Measurements from ENCODE around the gene TMEM63C.
"Not testable (repeated sequence)": the region's sequence is repeated elsewhere in the genome, so short reads cannot be mapped to it uniquely, and the experiment has no call there.

TMEM63C gene

DNA sequence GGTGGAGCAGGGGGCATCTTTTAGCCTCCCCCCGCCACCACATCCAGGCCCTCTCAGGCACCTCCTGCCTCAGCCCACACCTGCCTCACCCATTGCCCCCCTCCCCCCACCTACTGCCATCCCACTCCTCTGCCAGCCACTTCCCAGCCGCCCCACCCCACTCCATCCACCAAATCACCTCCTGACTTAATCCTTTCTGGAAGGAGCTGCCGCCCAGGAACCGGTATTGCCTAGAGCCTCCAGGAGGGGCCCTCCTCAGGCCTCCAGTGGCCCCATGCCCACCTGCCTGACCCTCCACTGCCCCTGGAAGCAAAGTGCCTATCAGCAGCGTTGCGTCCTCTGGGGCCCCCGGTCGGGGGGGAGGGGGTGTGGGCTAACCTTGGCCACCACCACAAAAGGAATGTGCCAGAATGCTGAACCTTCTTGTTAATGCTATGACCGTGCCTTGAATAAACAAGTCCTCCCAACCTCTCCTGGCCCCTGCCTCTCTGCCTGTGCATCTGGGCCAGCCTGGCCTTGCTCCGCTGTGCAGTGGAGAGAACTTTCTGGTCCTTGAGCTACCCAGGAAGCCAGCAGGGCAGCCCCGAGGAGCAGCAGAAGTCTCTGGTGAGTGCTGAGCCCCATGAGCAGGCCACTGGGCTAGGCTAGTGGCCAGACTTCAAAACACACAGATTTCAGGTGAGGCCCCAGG is 77.6 kb downstream of the TMEM63C start:
- no peak for DNase-seq

DNA sequence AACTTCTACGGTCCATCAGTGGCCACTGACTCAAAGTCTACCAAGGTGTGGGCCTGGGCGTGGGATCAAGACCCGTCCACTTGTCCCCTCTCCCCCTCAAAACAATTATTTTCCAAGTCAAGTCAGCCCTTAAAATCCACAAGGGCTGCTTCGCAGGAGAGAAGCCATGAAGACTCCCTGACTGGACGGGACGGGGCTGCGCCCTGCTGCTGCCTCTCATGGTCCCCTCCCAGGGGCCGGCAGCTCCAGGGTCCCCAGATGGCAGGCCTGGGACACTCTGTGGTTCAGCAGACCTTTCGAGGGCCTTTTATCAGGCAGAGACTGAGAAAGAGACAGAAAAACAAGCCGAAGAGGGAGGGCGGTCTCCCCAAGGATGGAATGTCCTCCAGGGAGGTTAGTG is 78.6 kb downstream of the TMEM63C start:
- no peak for DNase-seq

DNA sequence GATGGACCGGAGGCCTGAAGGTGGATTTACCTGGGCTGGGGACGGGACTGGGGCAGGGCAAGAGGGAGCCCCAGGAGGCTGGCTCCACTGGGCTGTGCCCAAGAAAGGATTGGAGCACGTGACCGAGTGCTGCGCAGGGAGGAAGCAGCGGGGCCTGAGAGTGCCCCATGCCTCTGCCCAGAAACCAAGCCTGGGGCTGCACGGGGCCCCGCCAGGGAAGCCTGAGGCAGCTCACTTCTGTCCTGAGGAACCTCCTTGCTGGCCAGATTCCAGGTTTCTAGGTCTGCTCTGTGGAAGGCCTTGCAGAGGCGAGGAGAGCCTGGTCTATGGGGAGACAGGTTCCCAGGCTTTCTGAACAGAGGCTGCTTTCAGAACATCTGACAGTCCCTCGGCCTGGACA is 79.0 kb downstream of the TMEM63C start:
- no peak for DNase-seq

DNA sequence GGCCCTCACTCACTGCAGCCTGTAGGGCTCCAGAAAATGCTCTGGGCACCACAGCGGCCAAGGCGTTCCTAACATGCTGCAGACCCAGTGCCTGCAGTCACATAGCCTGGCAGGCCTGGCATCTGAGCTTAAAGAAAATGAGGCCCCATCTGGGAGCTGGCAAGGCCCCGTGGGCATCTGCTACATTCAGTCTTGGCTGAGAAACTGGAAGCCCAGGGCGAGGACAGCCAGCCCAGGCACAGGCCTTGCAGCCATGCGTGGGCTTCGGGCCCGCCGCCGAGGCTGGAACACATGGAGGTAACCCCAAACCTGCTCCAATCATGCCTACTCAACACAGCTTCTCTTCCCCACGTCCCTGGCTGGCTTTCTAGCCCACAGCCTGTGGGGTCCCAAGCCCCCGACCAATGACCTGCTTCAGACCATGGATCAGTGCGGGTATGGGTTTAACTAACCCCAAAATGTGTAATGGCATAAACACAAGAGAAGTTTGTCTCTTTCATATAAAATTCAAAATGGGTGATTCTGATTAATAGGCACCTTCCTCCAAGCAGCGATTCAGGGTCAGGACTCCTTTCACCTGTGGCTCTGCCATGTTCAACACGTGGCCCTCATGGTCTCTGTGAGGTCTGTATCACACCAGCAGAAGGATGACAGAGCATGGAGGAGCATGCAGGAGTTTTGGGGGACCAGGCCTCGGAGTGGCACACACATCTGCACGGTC is 83.0 kb downstream of the TMEM63C start:
- no peak for DNase-seq

DNA sequence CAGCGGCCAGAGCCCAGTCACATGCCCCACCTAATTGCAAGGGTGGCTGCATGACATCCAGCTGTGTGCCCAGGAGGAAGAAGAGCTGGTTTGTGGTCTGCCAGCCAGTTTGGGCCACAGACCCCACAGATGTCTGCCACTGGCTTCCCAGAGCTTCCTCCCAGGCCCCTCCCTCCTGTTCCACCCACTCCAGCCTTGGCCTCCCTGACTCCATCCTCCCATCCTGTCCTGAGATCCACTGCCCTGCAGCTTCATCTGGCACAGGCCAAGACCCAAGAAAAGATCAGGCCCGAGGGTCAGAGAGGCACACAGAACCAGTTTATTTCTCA is 83.6 kb downstream of the TMEM63C start:
- DNase-seq = no peak

DNA sequence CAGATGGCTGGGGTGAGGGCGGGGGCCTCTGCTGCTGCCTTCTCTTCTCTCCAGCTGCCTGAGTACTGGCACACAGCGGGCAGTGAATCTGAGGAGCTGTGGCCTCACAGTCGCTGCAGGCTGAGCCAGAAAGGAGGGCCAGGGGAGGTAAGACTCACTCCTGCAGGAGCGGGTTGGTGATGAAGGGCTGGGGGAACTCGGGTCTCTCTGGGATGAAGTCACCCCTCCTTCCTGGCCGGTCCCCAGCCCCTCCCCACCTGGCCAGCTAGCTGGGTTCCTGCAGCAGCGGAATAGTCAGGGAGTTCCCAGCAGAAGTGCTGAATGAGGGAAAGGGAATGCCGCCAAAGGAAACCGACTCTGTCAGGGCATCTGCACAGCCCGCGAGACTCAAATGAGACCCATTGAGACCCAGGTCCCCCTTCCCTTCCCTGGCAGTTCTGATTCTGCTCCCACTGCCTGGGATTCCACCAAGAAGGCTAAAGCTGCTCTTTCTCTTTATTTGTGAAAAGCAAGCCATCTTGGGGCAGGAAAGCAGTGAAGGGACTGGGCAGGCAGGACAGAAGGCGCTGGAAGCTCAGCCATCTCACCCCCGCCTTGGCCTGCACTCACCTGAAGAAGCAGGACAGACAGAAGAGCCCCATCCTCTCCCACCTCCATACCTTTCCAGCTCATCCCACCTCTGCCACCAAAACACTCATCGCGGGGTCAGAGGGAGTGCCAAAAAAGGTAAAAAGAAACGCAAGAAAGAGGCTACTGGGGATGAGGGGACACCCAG is 84.2 kb downstream of the TMEM63C start:
- no peak for DNase-seq

DNA sequence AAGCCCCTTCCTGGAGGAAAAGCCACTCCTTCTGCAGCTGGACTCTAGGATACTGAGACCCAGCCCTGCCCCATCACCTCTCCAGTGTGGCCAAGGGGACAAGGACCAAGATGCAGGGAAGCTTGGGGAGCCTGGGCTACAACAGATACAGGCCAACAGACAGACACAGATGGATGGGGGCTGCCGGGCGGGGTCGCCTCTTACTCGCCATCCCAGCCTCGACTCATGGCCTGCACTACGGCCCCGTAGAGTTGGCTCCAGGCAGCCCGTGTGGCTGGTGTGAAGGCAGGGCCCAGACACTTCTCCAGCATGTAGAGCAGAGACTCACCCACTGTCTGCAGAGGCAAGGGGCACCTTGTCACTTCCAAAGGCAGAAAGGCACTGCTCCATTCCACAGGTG is 84.7 kb downstream of the TMEM63C start:
- DNase-seq = no peak

DNA sequence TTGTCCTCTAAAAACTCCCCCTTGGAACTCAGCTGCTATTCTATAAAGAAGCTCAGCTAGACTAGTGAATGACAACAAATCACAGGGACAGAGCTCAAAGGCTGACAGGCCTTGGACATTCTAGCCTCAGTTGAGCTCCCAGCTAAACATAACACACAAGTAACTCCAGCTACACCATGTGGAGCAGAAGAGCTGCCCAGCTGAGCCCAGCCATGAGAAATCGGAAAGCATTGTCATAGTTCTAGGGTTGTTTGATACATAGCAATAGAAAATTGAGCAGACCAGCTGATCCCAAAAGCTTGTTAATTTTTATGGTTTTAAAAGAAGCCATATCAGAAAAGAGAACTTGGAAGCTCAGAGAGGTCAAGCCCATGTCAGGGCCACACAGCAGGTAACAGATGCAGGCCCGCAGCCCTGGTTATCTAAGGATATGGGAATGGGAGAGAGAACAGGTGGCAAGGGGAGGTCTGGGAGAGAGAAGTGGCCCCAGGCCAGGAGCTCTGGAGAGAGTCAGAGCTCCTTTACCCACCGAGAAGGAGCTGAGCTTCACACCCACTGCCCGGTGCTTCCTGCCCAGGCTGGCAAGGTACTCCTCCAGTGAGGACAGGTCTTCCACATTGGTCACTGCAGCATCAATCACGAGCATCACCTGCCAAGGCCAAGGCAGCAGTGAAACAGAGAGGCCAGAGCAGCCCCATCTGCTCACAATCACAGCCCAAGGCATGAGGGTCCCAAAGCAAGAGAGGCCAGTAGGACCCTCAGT is 86.5 kb downstream of the TMEM63C start:
- no peak for DNase-seq

DNA sequence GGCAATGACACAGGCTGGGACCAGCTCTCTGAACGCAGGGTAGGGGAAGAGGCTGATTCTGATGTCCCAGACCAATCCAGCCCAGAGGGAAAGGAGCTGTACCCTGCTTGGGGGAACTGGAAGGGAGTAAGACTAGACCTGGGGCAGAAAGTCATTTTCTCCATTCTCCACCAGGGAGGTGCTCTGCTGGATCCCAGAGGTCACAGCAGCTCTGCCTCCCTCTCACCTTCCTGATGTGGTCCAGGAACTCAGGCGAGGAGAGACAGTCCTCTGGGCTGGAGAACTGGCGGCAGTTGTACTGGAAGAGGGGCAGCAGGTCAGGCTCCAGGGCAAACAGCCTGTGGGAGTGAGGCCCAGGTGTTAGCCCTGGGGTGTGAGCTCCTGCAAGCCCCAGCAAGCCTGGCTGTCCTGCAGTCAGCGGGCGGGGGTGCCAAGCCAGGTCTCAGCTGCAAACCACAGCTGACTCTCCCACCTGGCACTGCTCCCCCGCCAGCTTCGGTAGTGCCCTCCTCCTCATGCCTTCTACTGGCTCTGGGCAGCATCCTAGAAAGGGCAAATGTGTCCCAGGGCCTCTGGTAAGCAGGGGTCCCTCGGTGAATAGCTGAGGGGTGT is 87.5 kb downstream of the TMEM63C start:
- DNase-seq = no peak

DNA sequence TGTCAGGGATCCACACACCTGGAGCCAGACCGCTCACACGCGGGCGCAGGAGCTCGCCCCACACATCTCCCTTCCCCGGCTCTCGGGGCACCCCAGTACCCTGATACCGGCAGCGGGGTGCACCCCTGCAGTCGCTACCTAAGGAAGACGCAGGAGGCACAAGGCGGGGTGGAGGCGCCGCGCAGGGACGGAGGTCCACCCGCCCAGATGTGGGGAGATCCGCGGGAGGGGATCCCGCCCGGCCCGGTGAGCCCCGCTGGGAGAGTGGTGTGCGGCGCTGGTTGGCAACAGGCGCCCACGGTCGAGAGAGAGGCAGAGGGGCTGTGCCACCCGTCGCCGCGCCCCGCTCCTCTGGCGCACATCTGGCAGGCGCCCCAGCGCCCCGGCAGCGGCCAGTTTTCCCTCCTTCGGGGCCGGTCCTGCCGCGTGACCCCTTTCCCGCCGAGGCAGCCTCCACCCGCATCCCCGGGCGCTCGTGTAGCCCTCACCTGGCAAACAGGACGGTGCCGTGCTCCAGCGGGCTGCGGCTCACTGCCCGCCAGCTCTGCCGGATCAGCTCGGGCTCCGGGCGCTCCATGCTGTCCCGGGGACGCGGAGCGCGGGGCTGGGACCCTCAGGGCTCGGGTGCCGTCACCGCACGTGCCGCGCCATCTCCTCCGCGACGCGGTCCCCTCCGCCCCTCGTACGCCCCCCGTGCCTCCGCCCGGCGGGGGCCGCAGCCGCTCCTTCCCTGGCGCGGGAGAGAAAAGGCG is 88.9 kb downstream of the TMEM63C start:
- DNase-seq = no peak

DNA sequence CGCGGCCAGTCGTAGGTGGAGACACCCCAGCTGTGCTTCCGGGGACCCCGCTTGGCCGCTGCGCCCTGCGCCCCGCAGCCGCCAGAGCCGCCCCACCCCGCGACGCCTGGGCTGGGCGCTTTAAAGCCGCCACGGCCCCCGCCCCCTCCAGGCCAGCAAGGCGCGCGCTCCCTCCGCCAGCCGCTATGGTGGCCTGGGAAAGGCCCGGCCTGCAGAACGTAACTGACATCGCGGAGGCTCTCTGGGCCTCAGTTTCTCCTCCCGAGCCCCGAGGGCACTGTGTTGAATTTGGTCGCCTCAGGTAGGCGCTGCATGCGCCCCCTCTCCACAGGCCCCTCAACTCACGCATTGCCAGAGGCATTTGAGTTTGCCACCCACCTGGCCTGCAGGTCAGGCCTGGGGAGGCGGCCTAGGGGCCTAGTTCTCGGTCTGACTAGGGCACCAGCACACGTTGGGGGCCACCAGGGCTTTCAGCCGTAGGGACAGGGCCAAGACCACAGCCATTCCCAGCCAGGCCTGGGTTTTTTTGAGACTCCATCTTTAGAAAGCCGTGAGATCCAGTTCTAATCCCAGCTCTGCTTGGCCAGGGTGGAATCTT is 89.6 kb downstream of the TMEM63C start, which contains the start of gene NGB:
Gene NGB (minus strand): TSS at position 94 of the 598 bp plus-strand sequence. CDS start 269 bp downstream, outside the sequence.
- no peak for DNase-seq

DNA sequence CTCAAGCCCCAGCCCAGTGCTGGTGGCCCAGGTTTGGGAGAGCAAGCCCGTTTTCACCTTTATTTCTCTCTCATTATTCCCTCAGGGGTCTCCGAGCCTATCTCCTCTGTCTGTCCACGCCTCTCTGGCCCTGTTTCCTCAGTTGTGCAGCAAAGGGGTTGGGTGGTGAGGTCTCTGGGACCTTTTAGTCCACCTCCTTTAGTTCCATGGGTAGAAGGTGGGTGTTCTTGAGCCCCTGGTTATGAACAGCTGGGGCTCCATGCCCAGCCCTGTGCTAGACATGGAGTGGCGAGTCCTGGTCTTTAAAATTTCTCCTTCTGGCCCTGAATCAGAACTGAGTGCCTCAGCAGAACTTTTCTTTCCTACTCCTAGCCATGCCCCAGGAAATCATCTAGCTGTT is 90.7 kb downstream of the TMEM63C start:
- DNase-seq = no peak

DNA sequence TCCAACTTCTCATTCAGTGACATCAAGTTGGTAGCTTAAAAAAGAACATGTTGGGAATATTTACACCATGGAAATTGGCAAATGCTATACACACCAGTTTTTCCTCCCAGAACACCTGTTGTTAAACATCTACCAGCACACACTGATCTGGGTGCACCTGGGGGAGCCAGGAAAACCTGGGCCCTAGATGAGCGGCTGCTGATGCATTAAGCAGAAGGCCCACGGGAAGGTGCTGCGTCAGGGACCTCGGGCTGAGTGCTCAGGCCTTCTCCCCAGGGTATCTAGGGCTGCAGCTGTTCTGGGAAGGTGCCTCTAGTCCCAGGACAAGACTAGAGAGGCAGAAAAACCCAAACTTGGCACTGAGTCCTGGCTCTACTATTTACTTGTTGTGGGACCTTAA is 92.2 kb downstream of the TMEM63C start:
- DNase-seq = no peak

DNA sequence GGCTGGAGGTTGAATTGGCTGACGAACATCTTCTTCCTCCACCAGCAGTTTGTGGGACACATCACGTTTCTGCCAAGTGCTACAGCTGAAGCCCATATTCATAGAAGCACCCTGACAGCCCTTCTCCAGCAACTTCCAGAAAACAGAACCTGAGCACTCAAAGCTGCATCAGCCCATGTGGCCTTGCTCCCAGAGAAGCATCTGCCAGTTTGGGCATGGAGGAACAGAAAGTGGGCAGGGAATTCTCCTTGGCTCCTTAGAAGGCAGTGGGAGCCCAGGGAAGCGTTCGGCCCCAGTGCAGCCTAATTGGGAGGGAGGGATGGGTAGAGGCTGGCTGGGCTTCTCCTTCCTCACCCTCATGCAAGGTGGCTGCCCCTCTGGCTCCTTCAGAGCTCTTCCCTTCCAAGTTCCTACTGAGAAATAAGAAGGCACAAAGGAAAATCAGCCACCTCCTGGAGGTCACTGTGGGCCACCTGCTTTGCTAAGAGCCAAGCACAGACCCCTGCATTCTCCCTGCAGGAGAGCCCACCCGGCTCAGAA is 93.5 kb downstream of the TMEM63C start:
- DNase-seq = no peak

DNA sequence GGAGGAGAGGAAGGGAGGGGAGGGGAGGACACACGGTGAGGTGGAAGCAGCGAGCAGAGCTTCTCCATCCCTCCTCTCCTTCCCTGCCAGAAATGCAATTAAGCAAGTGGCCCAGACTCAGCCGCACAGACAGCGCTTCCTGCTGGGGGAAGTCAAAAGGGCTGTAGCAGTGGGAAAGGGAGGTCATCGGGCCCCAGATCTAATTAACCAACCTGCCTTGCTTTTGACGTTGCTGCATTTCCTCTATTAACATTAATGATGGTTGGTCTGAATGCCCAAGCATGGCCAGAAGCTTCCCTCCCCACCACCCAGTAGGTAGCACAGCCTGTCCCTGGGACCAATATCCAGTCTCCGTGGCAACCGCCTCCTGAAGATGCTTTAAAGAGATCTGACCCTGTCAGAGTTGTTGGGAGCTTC is 94.0 kb downstream of the TMEM63C start:
- DNase-seq = no peak

DNA sequence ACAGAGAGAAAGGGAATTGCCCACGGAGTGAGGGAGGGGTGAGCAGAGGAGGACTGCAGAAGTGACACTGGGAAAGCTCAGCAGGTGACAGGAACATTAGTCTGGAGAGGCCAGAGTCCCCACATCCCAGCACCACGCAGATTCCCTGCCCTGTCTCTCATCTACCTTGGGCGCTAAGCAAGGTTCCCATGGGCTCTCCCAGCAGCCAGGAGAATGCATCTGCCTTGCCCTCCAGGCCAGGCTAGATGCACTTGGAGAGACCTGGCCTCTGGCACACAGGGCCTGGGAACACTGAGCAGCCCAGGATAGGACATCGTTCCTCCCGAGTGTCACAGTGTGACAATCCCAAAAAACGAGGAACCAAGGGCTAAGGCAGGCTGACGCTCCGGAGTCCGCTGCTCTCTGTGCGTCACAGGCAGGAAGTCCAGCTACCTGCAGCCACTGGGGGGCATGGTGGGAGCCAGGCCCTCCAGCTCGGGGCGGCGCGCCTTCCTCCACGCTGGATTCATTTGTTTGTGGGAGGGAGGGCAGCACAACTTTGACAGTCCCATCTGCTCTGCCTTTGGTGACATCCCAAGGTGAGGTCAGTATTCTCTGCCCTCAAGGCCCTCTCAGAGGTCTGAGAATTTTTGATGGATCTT is 94.8 kb downstream of the TMEM63C start:
- DNase-seq = no peak

DNA sequence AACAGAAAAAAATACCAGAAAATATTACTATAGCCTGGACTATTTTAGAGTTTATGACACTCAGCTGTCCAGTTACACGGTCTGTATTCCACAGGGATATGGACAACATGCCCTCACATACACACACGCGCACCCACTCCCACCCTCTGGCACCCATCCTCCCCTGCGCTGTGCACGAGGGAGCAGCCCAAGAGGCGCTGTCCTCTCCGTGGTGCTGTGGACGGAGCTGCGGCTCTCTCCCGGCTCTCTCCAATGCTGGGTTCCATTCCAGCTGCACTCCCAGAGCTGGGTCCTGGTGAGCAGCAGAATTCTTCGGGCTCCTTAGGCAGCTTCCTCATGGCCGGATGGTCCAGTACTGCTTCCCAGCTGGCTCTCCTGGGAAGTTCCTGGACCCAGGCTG is 95.4 kb downstream of the TMEM63C start:
- no peak for DNase-seq

DNA sequence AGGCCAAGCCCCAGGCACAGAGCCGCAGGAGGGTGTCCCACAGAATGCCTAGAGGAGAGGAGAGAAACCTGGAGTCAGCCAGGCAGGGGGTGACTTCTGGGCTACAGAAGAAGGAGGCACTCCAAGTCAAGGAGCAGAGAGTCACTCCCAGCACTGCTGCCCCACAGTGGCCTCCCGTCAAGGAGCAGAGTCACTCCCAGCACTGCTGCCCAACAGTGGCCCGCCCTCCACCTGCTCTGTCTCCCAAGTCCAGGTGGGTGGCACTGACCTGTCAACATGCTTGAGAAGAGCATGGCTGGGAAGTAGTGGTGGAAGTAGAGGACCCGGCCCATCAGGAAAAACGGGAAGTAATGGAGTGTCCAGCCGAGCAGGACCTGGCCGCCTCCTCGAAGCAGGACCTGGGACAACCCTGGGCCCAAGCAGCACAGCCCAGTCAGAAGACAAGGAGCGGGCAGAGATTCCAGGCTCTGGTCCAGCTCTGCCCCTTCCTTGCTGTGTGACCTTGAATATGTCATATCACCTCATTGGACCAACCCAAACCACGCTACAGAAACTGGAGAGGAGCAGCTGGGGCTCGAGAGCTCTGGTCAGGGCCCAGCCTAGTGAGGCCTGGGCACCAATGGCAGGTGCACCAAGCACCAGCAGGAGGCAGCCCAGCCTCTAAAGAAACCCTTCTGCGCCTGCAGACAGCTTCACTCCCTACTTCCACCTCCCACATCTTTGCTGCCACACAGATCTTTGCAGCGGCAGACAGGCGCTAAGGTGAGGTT is 97.0 kb downstream of the TMEM63C start:
- DNase-seq = no peak

DNA sequence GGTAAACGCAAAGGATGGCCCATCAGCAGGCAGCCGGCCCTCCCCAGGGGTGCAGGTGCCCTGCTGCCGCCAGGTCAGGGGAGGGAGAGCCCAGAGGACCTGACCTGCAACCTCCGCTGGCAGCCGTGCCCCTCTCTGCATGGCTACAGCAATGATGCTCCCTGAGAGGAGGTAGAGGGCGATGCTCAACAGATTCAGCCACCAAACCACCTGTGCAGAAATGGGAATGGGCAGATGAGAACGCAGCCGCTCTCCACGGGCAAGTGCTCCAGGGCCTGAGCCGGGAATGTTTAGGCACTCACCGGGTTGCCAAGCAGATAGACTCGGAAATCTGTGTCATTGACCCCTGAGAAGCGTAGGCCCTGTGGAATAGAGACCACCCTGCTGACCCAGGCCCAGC is 98.1 kb downstream of the TMEM63C start:
- DNase-seq = no peak

DNA sequence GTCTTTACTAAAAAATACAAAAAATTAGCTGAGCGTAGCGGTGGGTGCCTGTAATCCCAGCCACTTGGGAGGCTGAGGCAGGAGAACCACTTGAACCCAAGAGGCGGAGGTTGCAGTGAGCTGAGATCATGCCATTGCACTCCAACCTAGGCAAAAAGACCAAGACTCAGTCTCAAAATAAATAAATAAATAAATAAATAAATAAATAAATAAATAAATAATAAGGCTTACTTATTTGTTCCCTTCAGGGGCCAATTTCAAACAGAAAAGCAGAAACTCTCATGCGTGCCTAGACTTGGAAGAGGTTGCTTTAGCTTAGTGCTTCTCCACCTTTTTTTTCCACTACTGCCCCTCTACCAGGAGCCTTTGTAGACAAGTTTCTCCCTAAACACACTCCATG is 99.3 kb downstream of the TMEM63C start:
- not testable (repeated sequence) for DNase-seq

Data from fibroblast of skin of right biceps (primary cell).